Tibial nerve (tissue), 4 donors: ENCODE measurements around the gene KAT8.

Source experiments
- EP300 ChIP-seq, 2 donors: sonication (generic); formaldehyde crosslinking; IDR thresholded peaks; one replicate each; pipeline ENCODE4 v1.6.1; 2017; ENCODE audit warnings: antibody characterized with exemption in 2 of 2, mild to moderate bottlenecking in 1 of 2
- TF ChIP-seq, protein P1 (sequence below), 5 experiments: fragments of 200-600 bp in 3 of 5; fragments of 450-650 bp in 2 of 5; sonication (generic) in 3 of 5; IDR thresholded peaks; one replicate each; pipeline ENCODE4 v1.5.1; 2016 to 2019; ENCODE audit warnings: antibody characterized with exemption in 5 of 5, mild to moderate bottlenecking in 3 of 5, moderate library complexity in 2 of 5

DNA sequence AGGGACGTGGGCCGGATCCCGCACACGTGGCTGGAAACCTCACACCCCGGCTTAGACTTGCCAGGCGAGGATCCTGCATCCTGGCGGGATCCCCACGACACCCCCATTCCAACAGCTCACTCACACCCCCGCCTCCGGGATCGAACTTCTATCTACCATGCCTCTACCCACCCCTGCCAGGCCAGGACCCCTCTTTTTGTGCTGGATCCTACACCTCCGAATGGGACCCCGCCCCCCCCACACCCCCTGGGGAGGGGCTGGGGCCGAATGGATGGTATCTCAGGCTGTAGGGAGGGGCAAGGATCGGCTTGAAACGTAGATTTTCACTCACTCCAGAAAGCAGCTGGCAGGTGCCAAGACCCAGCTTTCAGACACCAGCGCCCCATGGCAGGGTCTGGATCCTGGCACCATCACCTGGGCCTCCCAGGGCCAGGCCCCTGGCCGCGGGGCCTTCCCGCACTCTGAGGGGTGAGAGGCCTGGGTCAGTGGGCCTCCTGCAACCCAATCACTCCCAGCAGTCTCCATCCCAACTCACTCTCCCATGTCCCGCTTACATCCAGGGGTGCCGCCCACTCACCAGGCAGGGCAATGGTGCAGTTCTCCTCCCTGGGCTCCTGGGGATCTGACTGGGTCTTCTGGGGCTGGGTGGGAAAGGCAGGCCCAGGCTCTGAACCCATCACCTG lies 25.7 kb downstream of the KAT8 start:
- no peak for TF ChIP-seq EP300 (IDR thresholded peaks at IDR 0.05)
- TF ChIP-seq, protein P1, sequence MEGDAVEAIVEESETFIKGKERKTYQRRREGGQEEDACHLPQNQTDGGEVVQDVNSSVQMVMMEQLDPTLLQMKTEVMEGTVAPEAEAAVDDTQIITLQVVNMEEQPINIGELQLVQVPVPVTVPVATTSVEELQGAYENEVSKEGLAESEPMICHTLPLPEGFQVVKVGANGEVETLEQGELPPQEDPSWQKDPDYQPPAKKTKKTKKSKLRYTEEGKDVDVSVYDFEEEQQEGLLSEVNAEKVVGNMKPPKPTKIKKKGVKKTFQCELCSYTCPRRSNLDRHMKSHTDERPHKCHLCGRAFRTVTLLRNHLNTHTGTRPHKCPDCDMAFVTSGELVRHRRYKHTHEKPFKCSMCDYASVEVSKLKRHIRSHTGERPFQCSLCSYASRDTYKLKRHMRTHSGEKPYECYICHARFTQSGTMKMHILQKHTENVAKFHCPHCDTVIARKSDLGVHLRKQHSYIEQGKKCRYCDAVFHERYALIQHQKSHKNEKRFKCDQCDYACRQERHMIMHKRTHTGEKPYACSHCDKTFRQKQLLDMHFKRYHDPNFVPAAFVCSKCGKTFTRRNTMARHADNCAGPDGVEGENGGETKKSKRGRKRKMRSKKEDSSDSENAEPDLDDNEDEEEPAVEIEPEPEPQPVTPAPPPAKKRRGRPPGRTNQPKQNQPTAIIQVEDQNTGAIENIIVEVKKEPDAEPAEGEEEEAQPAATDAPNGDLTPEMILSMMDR (IDR thresholded peaks at IDR 0.05) = no peak
